Keratinocyte (primary cell): Measurements from ENCODE around the gene GLIPR1L2.

Experiments used
- CTCF ChIP-seq, 3 experiments: IDR thresholded peaks in 1 of 3; conservative IDR thresholded peaks in 1 of 3; optimal IDR thresholded peaks in 1 of 3; 2 replicates in 2 of 3; 3 replicates in 1 of 3; pipeline versions ENCODE3 to v1.5.1; 2011; ENCODE audit warnings: low read length in 3 of 3, mild to moderate bottlenecking in 3 of 3, moderate library complexity in 2 of 3, control low read depth in 1 of 3, inconsistent platforms in 1 of 3; ENCODE audit not compliant: insufficient read depth in 2 of 3; ENCODE audit errors: extremely low read depth in 1 of 3
- EZH2 ChIP-seq: IDR thresholded peaks from one replicate; pipeline ENCODE4 v1.6.1; 2012; ENCODE audit warnings: inconsistent platforms, mild to moderate bottlenecking, low read length, moderate library complexity

- TF ChIP-seq CTCF (optimal IDR thresholded peaks at IDR 0.05 in 1 of 3, IDR thresholded peaks at IDR 0.05 in 1 of 3, conservative IDR thresholded peaks at IDR 0.05 in 1 of 3; ENCODE audit: extremely low read depth in 1 of 3, insufficient read depth in 2 of 3, low read length in 3 of 3) (peak; percentile 27 to 57 (median 38)), EZH2 (no peak)
These were observed 46.7 kb downstream of the GLIPR1L2 start for GRCh38 chr12:75437564-75437963.
